T-cell (primary cell): ENCODE measurements around the gene SLC25A13. TPM values are rescaled to one million over a fixed set of nuclear protein-coding genes. Genes with fewer than 3 reads are reported as not detected.
A peak's percentile ranks its signal among the peaks of the same experiment; 100 is the strongest.
"Not testable (repeated sequence)": the region's sequence is repeated elsewhere in the genome, so short reads cannot be mapped to it uniquely, and the experiment has no call there.

Experiments
- ATAC-seq, 4 experiments: fragments of 200-7000 bp in 3 of 4; fragments of 150-1000 bp in 1 of 4; cut with Tn5 transposase; replicated peaks in 1 of 4; 1 replicate in 3 of 4; 2 replicates in 1 of 4; pipeline ENCODE4 v1.10.0; 2021; ENCODE audit warnings: moderate library complexity in 3 of 4, mild to moderate bottlenecking in 2 of 4, moderate number of reproducible peaks in 1 of 4
- CTCF ChIA-PET, 2 donors: fragments of 300-600 bp; sonication (Branson Sonifier 250); formaldehyde crosslinking; loops; one replicate each; lab custom pipeline; 2022; ENCODE audit warnings: antibody characterized with exemption in 2 of 2; lab: Charles Lee
- POLR2A ChIA-PET, 2 donors: fragments of 300-600 bp; sonication (Branson Sonifier 250); formaldehyde crosslinking; loops; one replicate each; lab custom pipeline; 2022; ENCODE audit warnings: antibody characterized with exemption in 2 of 2; lab: Charles Lee
- DNase-seq, 35 experiments: peaks; one replicate each; pipeline versions ENCODE4 v3.0.0 to v3.0.0-alpha.2; 2013 to 2023
- H3K27ac ChIP-seq: one replicate; pipeline ENCODE4 v1.5.1; 2013; ENCODE audit warnings: low read length
- H3K27me3 ChIP-seq, 2 experiments: replicated peaks in 1 of 2; 1 replicate in 1 of 2; 2 replicates in 1 of 2; pipeline versions ENCODE4 v1.6.1 to v1.7.0; 2013; ENCODE audit warnings: low read length in 1 of 2, mixed read lengths in 1 of 2; ENCODE audit not compliant: control insufficient read depth in 2 of 2, insufficient read depth in 2 of 2; ENCODE audit errors: extremely low read depth in 1 of 2
- H3K36me3 ChIP-seq, 2 donors: 1 replicate in 1 of 2; 2 replicates in 1 of 2; pipeline versions ENCODE4 v1.6.1 to v1.7.0; 2013; ENCODE audit warnings: low read length in 1 of 2; ENCODE audit not compliant: control insufficient read depth in 2 of 2, insufficient read depth in 1 of 2; ENCODE audit errors: extremely low read depth in 1 of 2
- H3K4me1 ChIP-seq, 2 experiments: 1 replicate in 1 of 2; 2 replicates in 1 of 2; pipeline versions ENCODE4 v1.6.1 to v1.7.0; 2013; ENCODE audit warnings: low read length in 2 of 2, mixed read lengths in 1 of 2; ENCODE audit not compliant: insufficient read depth in 2 of 2, control insufficient read depth in 1 of 2; ENCODE audit errors: extremely low read depth in 1 of 2
- H3K4me3 ChIP-seq, 2 donors: 1 replicate in 1 of 2; 2 replicates in 1 of 2; pipeline versions ENCODE4 v1.5.1 to v1.7.0; 2013; ENCODE audit warnings: mild to moderate bottlenecking in 2 of 2, low read length in 1 of 2, moderate library complexity in 1 of 2; ENCODE audit not compliant: control insufficient read depth in 1 of 2; ENCODE audit errors: extremely low read depth in 1 of 2
- H3K9me3 ChIP-seq: 2 replicates; pipeline ENCODE4 v1.7.0; 2013
- H3K27ac Mint-ChIP-seq, 2 donors: one replicate each; pipeline ENCODE4 v1.8.0; 2020 to 2021; ENCODE audit warnings: mild to moderate bottlenecking in 2 of 2, mixed read lengths in 2 of 2
- H3K27me3 Mint-ChIP-seq, 2 donors: one replicate each; pipeline ENCODE4 v1.8.0; 2021 to 2022; ENCODE audit warnings: mixed read lengths in 2 of 2
- H3K36me3 Mint-ChIP-seq: one replicate; pipeline ENCODE4 v1.8.0; 2021; ENCODE audit warnings: mixed read lengths
- H3K4me1 Mint-ChIP-seq, 3 donors: one replicate each; pipeline ENCODE4 v1.8.0; 2020 to 2022; ENCODE audit warnings: mixed read lengths in 3 of 3, mild to moderate bottlenecking in 1 of 3
- H3K4me3 Mint-ChIP-seq, 3 donors: one replicate each; pipeline ENCODE4 v1.8.0; 2020 to 2022; ENCODE audit warnings: mild to moderate bottlenecking in 3 of 3, mixed read lengths in 3 of 3, moderate library complexity in 3 of 3
- H3K9me3 Mint-ChIP-seq, 3 donors: one replicate each; pipeline ENCODE4 v1.8.0; 2020 to 2022; ENCODE audit warnings: mixed read lengths in 3 of 3
- WGBS: methylation state at CpG from one replicate; pipeline ENCODE4 v1.1.5; 2013; ENCODE audit warnings: missing lambda C conversion rate; ENCODE audit not compliant: insufficient coverage; 5-methylcytosine and 5-hydroxymethylcytosine counted together
- total RNA-seq, 35 experiments: library from RNA in 6 of 35; stranded (reverse) in 6 of 35; fragments of 120-200 nt in 1 of 35; gene quantifications; one replicate each; pipeline versions ENCODE4 v1.2.1 to v1.2.4 and lab custom pipeline; 2013 to 2026

The SLC25A13 gene
- total RNA-seq, 5 donors from 2014 or later (not counting 1 experiment from before 2014, with no cell fraction given) = 8.1 to 19.1 (median 10.9) TPM

- CTCF ChIA-PET = no interaction called here
- DNase-seq = no peak
- Histone ChIP-seq H3K9me3 (no peaks in the 10 kb centered on the region), H3K36me3 (no peaks in the 10 kb centered on the region), H3K4me1 (peaks cover 0 to 6% of the 10 kb centered on the region in 2 experiments), H3K27ac (no peak overlapping the region), H3K4me3 (no peak overlapping the region), H3K27me3 (no peaks in the 10 kb centered on the region)
- ATAC-seq = no peak
- Mint-ChIP-seq H3K4me3 (no peak overlapping the region), H3K9me3 (no peaks in the 10 kb centered on the region), H3K4me1 (peaks cover 11 to 25% (median 11%) of the 10 kb centered on the region in 3 donors), H3K27me3 (no peaks in the 10 kb centered on the region), H3K36me3 (peaks cover 17% of the 10 kb centered on the region), H3K27ac (no peak overlapping the region)
- POLR2A ChIA-PET = no interaction called here
These were observed 24.0 kb downstream of the SLC25A13 start for GRCh38 chr7:96297876-96298275.

- DNase-seq, H3K4me3 Mint-ChIP-seq, H3K27me3 Mint-ChIP-seq: not testable (repeated sequence)
These were observed 24.5 kb downstream of the SLC25A13 start for GRCh38 chr7:96297446-96297845.

GRCh38 chr7:96293911-96294310, 28.0 kb downstream of the SLC25A13 start:
- H3K27me3 Mint-ChIP-seq, H3K27me3 ChIP-seq, H3K9me3 Mint-ChIP-seq, DNase-seq, H3K27ac Mint-ChIP-seq, H3K4me3 Mint-ChIP-seq, H3K9me3 ChIP-seq, CTCF ChIA-PET, H3K27ac ChIP-seq, H3K36me3 ChIP-seq, POLR2A ChIA-PET, H3K4me1 ChIP-seq, ATAC-seq, H3K4me3 ChIP-seq: not testable (repeated sequence)
- WGBS = no CpG with 5 or more reads among the region's 4 CpGs
- Mint-ChIP-seq H3K4me1 (peaks cover 0 to 20% (median 11%) of the 10 kb centered on the region in 3 donors), H3K36me3 (peaks cover 37% of the 10 kb centered on the region)

More at GRCh38 chr7:96297446-96297845, 24.5 kb downstream of the SLC25A13 start:
- CTCF ChIA-PET, H3K36me3 ChIP-seq, H3K9me3 ChIP-seq, POLR2A ChIA-PET, H3K27ac ChIP-seq, H3K4me3 ChIP-seq, H3K27ac Mint-ChIP-seq, H3K4me1 ChIP-seq, ATAC-seq, H3K9me3 Mint-ChIP-seq, H3K27me3 ChIP-seq: not testable (repeated sequence)
- Mint-ChIP-seq H3K36me3 (peaks cover 18% of the 10 kb centered on the region), H3K4me1 (peaks cover 8 to 22% (median 9%) of the 10 kb centered on the region in 3 donors)
- no CpG with 5 or more reads among the region's 5 CpGs for WGBS

- CTCF ChIA-PET = no interaction called here
- ATAC-seq = no peak
- H3K27ac ChIP-seq = no peak overlapping the region
- Mint-ChIP-seq H3K27me3 (no peaks in the 10 kb centered on the region), H3K9me3 (peaks cover 0 to 13% (median 6%) of the 10 kb centered on the region in 3 donors), H3K36me3 (peaks cover 25% of the 10 kb centered on the region), H3K27ac (peak overlapping the region in 1 of 2 donors; percentile 97), H3K4me3 (no peak overlapping the region), H3K4me1 (peaks cover 41 to 64% (median 50%) of the 10 kb centered on the region in 3 donors)
- no peak for DNase-seq
- H3K4me1 ChIP-seq = peaks cover 16 to 19% of the 10 kb centered on the region in 2 experiments
- POLR2A ChIA-PET = no interaction called here
- WGBS = 77% methylated on average over 3 of the region's 4 CpGs
- no peaks in the 10 kb centered on the region for H3K27me3 ChIP-seq
- H3K4me3 ChIP-seq = no peak overlapping the region
- H3K36me3 ChIP-seq = no peaks in the 10 kb centered on the region
- no peaks in the 10 kb centered on the region for H3K9me3 ChIP-seq
These were observed 34.3 kb downstream of the SLC25A13 start for GRCh38 chr7:96287559-96287958.

- 88% methylated on average over 2 of the region's 3 CpGs for WGBS
- H3K36me3 Mint-ChIP-seq = peaks cover 23% of the 10 kb centered on the region
- H3K4me1 Mint-ChIP-seq = peaks cover 41 to 63% (median 50%) of the 10 kb centered on the region in 3 donors
- peaks cover 16 to 19% of the 10 kb centered on the region in 2 experiments for H3K4me1 ChIP-seq
- H3K36me3 ChIP-seq = no peaks in the 10 kb centered on the region
- no peaks in the 10 kb centered on the region for H3K9me3 ChIP-seq
- H3K27me3 Mint-ChIP-seq = no peaks in the 10 kb centered on the region
- no peak overlapping the region for H3K4me3 ChIP-seq
- no peak overlapping the region for H3K4me3 Mint-ChIP-seq
- H3K27ac ChIP-seq = no peak overlapping the region
- ATAC-seq (no peak), DNase-seq (no peak)
- H3K27ac Mint-ChIP-seq = peak overlapping the region; percentile 13 to 97
- ChIA-PET POLR2A (no interaction called here), CTCF (no interaction called here)
- H3K27me3 ChIP-seq = no peaks in the 10 kb centered on the region
- peaks cover 0 to 13% (median 6%) of the 10 kb centered on the region in 3 donors for H3K9me3 Mint-ChIP-seq
These were observed 34.8 kb downstream of the SLC25A13 start for GRCh38 chr7:96287132-96287531.

GRCh38 chr7:96285579-96285978, 36.3 kb downstream of the SLC25A13 start:
- H3K9me3 ChIP-seq = no peaks in the 10 kb centered on the region
- peak in 26 of 35 experiments; percentile 9 to 73 (median 29) for DNase-seq
- WGBS = 0% methylated on average over 1 of the region's 3 CpGs

More at GRCh38 chr7:96285579-96285978, 36.3 kb downstream of the SLC25A13 start:
- Histone ChIP-seq H3K4me3 (peak overlapping the region; percentile 5 to 17), H3K27ac (peak overlapping the region; percentile 86), H3K36me3 (no peaks in the 10 kb centered on the region), H3K27me3 (no peaks in the 10 kb centered on the region), H3K4me1 (peaks cover 16 to 19% of the 10 kb centered on the region in 2 experiments)
- peak overlapping the region; percentile 55 to 59 (median 58) for H3K4me3 Mint-ChIP-seq
- H3K4me1 Mint-ChIP-seq = peaks cover 40 to 52% (median 41%) of the 10 kb centered on the region in 3 donors
- ChIA-PET POLR2A (interaction anchor here in 1 of 2 donors (1.5 kb wide), 1 partner anchor 35 kb away, joined by 3 read pairs; no protein-coding TSS in a partner anchor), CTCF (no interaction called here)
- H3K27me3 Mint-ChIP-seq = no peaks in the 10 kb centered on the region
- ATAC-seq = peak; percentile 92 to 98 (median 97)
- H3K36me3 Mint-ChIP-seq = peaks cover 11% of the 10 kb centered on the region
- H3K27ac Mint-ChIP-seq = peak overlapping the region; percentile 97 to 98
- peaks cover 0 to 13% (median 6%) of the 10 kb centered on the region in 3 donors for H3K9me3 Mint-ChIP-seq
